Measurements from ENCODE around the gene GNPDA1. TPM values are rescaled to one million over a fixed set of nuclear protein-coding genes. Genes with fewer than 3 reads are reported as not detected.

Gene GNPDA1
- polyA plus RNA-seq, 1 of the 3 experiments (the other 2 are of a cell fraction), result 23.9 TPM

DNA sequence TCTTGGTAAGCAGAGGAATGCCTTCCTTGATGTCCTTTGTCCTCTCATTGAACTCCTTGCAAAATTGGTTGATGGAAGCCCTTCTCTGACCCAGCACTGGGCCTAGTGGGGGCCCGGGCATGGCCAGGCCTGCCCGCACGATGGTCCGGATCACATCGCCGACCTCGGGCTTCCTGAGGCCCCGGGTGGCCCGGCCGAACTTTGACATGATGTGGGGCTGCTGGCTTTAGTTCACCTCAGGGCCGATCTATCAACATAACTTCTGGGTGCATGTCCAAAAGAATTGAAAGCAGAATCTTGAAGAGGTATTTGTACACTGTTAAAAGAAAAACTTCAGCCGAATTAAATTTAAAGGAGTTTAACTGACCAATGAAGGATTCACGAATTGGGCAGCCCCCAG, 24.1 kb upstream of the GNPDA1 start:
- Histone ChIP-seq H3K9ac (no peak overlapping the region), H3K36me3 (replicated peaks in 1 of 2; ENCODE audit: control insufficient read depth in 1 of 2, insufficient read depth in 2 of 2, low read length in 1 of 2) (no peaks in the 10 kb centered on the region), H3K9me2 (no peaks in the 10 kb centered on the region), H3K9me3 (no peaks in the 10 kb centered on the region), H3K4me2 (no peak overlapping the region), H3F3A (replicated peaks; ENCODE audit: insufficient read depth) (no peaks in the 10 kb centered on the region), H4K20me1 (ENCODE audit: insufficient read depth) (no peaks in the 10 kb centered on the region), H3K27ac (ENCODE audit: low read depth in 2 of 2, low read length in 1 of 2) (no peak overlapping the region), H3K4me1 (ENCODE audit: control insufficient read depth in 1 of 2, insufficient read depth in 2 of 2, low read depth in 1 of 2, low read length in 1 of 2) (peaks cover 0 to 2% of the 10 kb centered on the region in 2 experiments; a peak in 1 of 4 replicates), H3K4me3 (ENCODE audit: low read depth in 2 of 2, low read length in 1 of 2) (no peak overlapping the region), H3K27me3 (ENCODE audit: insufficient read depth) (no peaks in the 10 kb centered on the region), H2AFZ (ENCODE audit: low read depth) (no peak overlapping the region), H3K79me2 (ENCODE audit: insufficient read depth) (no peaks in the 10 kb centered on the region)
- ChIA-PET POLR2A (no interaction called here), CTCF (interaction anchor here (1.0 kb wide), 1 partner anchor 25 kb away, joined by 4 read pairs; the partner anchor contains the start of gene GNPDA1)
- DNase-seq, result no peak
- 81% methylated on average over 13 of the region's 13 CpGs for WGBS (ENCODE audit: low lambda C conversion rate)
- TF ChIP-seq FOSL2 (IDR thresholded peaks at IDR 0.05; ENCODE audit: borderline replicate concordance, low read depth) (no peak), ELF1 (IDR thresholded peaks at IDR 0.05) (no peak)
- TF ChIP-seq, protein P1, sequence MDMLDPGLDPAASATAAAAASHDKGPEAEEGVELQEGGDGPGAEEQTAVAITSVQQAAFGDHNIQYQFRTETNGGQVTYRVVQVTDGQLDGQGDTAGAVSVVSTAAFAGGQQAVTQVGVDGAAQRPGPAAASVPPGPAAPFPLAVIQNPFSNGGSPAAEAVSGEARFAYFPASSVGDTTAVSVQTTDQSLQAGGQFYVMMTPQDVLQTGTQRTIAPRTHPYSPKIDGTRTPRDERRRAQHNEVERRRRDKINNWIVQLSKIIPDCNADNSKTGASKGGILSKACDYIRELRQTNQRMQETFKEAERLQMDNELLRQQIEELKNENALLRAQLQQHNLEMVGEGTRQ (IDR thresholded peaks at IDR 0.05; ENCODE audit: borderline replicate concordance, low read depth, low read length), result no peak

DNA sequence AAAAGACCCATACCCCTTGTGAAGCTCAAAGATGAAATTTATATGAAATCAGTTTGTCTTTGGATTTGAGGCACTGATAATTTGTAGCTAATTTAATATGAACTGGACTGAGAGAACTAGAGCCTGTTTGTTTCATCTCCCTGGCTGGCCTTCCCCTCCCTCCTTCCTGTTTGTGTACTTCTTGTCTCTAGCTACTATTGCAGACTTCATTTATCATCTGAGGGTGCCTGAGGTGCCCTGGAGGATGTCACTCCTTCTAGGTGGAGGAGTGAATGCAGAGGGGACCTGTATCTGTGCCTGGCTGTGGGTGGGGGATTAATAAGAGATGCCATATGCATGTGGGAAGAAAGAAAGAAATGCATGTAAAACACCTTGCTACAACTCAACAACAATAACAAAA, 22.2 kb upstream of the GNPDA1 start:
- Histone ChIP-seq H3K27me3 (ENCODE audit: insufficient read depth) (no peaks in the 10 kb centered on the region), H4K20me1 (ENCODE audit: insufficient read depth) (no peaks in the 10 kb centered on the region), H3K36me3 (replicated peaks in 1 of 2; ENCODE audit: control insufficient read depth in 1 of 2, insufficient read depth in 2 of 2, low read length in 1 of 2) (no peaks in the 10 kb centered on the region), H3K4me1 (ENCODE audit: control insufficient read depth in 1 of 2, insufficient read depth in 2 of 2, low read depth in 1 of 2, low read length in 1 of 2) (peaks cover 0 to 2% of the 10 kb centered on the region in 2 experiments; a peak in 1 of 4 replicates), H3K9me2 (no peaks in the 10 kb centered on the region), H3K79me2 (ENCODE audit: insufficient read depth) (no peaks in the 10 kb centered on the region), H2AFZ (ENCODE audit: low read depth) (no peak overlapping the region), H3K9ac (no peak overlapping the region), H3K4me2 (no peak overlapping the region), H3F3A (replicated peaks; ENCODE audit: insufficient read depth) (no peaks in the 10 kb centered on the region), H3K4me3 (ENCODE audit: low read depth in 2 of 2, low read length in 1 of 2) (no peak overlapping the region), H3K27ac (ENCODE audit: low read depth in 2 of 2, low read length in 1 of 2) (no peak overlapping the region), H3K9me3 (no peaks in the 10 kb centered on the region)
- DNase-seq, result no peak
- no peak for TF ChIP-seq JUND (IDR thresholded peaks at IDR 0.05)
- no peak for TF ChIP-seq USF1 (IDR thresholded peaks at IDR 0.05; ENCODE audit: borderline replicate concordance, low read depth)
- no peak for TF ChIP-seq PBX3 (IDR thresholded peaks at IDR 0.05)
- TF ChIP-seq GABPA (IDR thresholded peaks at IDR 0.05; ENCODE audit: low read depth), result no peak
- no peak for TF ChIP-seq FOSL2 (IDR thresholded peaks at IDR 0.05; ENCODE audit: borderline replicate concordance, low read depth)
- TF ChIP-seq POLR2AphosphoS5 (IDR thresholded peaks at IDR 0.05; ENCODE audit: low read depth, low read length), result no peak
- TF ChIP-seq, protein P2, sequence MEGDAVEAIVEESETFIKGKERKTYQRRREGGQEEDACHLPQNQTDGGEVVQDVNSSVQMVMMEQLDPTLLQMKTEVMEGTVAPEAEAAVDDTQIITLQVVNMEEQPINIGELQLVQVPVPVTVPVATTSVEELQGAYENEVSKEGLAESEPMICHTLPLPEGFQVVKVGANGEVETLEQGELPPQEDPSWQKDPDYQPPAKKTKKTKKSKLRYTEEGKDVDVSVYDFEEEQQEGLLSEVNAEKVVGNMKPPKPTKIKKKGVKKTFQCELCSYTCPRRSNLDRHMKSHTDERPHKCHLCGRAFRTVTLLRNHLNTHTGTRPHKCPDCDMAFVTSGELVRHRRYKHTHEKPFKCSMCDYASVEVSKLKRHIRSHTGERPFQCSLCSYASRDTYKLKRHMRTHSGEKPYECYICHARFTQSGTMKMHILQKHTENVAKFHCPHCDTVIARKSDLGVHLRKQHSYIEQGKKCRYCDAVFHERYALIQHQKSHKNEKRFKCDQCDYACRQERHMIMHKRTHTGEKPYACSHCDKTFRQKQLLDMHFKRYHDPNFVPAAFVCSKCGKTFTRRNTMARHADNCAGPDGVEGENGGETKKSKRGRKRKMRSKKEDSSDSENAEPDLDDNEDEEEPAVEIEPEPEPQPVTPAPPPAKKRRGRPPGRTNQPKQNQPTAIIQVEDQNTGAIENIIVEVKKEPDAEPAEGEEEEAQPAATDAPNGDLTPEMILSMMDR (IDR thresholded peaks at IDR 0.05), result no peak
- TF ChIP-seq NFIC (IDR thresholded peaks at IDR 0.05; ENCODE audit: borderline replicate concordance), result no peak
- TF ChIP-seq RFX5 (IDR thresholded peaks at IDR 0.05; ENCODE audit: low read length), result no peak
- no peak for TF ChIP-seq IRF3 (IDR thresholded peaks at IDR 0.05; ENCODE audit: low read depth, low read length)
- TF ChIP-seq SIN3A (IDR thresholded peaks at IDR 0.05; ENCODE audit: borderline replicate concordance, low read depth, low read length), result no peak
- TF ChIP-seq, protein P3, sequence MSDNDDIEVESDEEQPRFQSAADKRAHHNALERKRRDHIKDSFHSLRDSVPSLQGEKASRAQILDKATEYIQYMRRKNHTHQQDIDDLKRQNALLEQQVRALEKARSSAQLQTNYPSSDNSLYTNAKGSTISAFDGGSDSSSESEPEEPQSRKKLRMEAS (IDR thresholded peaks at IDR 0.05; ENCODE audit: low read depth), result no peak
- no peak for TF ChIP-seq ELF1 (IDR thresholded peaks at IDR 0.05)
- no peak for TF ChIP-seq TCF12 (IDR thresholded peaks at IDR 0.05)
- TF ChIP-seq RCOR1 (IDR thresholded peaks at IDR 0.05; ENCODE audit: low read length), result no peak
- TF ChIP-seq FOXM1 (IDR thresholded peaks at IDR 0.05; ENCODE audit: low read depth), result no peak
- no peak for TF ChIP-seq MXI1 (IDR thresholded peaks at IDR 0.05; ENCODE audit: low read depth, low read length)
- TF ChIP-seq CHD2 (IDR thresholded peaks at IDR 0.05; ENCODE audit: low read length, partially characterized antibody), result no peak
- TF ChIP-seq TEAD4 (IDR thresholded peaks at IDR 0.05; ENCODE audit: borderline replicate concordance, insufficient read depth), result no peak
- CTCF ChIA-PET, result interaction anchor here (1.3 kb wide), 1 partner anchor 76 kb away, joined by 3 read pairs; no protein-coding TSS in a partner anchor
- POLR2A ChIA-PET, result interaction anchor here (0.5 to 1.2 kb wide), 2 partner anchors 10 to 19 kb away, joined by 3 to 4 read pairs; no protein-coding TSS in a partner anchor

Data from SK-N-SH (cell line).